Neuron (in vitro differentiated cells): Measurements from ENCODE around the gene ECE1.
"Not testable (repeated sequence)": the region's sequence is repeated elsewhere in the genome, so short reads cannot be mapped to it uniquely, and the experiment has no call there.

Source experiments
- H2AFZ ChIP-seq: one replicate; pipeline ENCODE4 v1.6.1; 2013; ENCODE audit warnings: low read depth, mild to moderate bottlenecking, inconsistent platforms, low read length, moderate library complexity
- H3K27me3 ChIP-seq: one replicate; pipeline ENCODE4 v1.6.1; 2013; ENCODE audit warnings: low read length; ENCODE audit not compliant: insufficient read depth
- H3K36me3 ChIP-seq: one replicate; pipeline ENCODE4 v1.6.1; 2013; ENCODE audit warnings: low read length; ENCODE audit not compliant: insufficient read depth
- H3K4me1 ChIP-seq: one replicate; pipeline ENCODE4 v1.6.1; 2013; ENCODE audit warnings: low read length; ENCODE audit not compliant: insufficient read depth
- H3K4me3 ChIP-seq: 2 replicates; pipeline ENCODE4 v1.5.1; 2013; ENCODE audit warnings: mild to moderate bottlenecking, low read length, moderate library complexity
- H3K9me3 ChIP-seq: one replicate; pipeline ENCODE4 v1.6.1; 2013; ENCODE audit warnings: low read length

The ECE1 gene

DNA sequence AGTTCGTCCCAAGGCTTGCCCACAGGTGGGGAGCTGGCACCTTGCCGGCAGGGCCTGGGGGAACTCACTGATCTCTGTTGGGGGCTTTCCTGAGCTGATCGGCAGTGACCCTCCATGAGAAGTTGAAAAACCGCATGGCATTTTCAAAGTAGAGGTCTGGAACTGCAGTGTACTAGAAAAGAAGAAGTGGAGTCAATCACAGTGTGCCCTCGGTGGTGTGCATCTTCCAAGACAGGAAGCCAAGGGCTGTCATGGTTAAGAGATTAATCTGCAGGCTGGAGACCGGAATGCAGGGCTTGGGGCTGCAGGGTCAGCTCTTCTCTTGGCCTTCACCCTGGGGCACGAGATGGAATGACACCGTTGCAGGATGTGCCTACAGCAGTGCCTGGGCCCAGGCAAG is 56.8 kb downstream of the ECE1 start:
- H3K27me3 ChIP-seq, result no peaks in the 10 kb centered on the region
- H3K4me3 ChIP-seq, result no peak overlapping the region
- H3K36me3 ChIP-seq, result peaks cover 12% of the 10 kb centered on the region
- H2AFZ ChIP-seq, result no peak overlapping the region
- peaks cover 14% of the 10 kb centered on the region for H3K4me1 ChIP-seq
- no peaks in the 10 kb centered on the region for H3K9me3 ChIP-seq

DNA sequence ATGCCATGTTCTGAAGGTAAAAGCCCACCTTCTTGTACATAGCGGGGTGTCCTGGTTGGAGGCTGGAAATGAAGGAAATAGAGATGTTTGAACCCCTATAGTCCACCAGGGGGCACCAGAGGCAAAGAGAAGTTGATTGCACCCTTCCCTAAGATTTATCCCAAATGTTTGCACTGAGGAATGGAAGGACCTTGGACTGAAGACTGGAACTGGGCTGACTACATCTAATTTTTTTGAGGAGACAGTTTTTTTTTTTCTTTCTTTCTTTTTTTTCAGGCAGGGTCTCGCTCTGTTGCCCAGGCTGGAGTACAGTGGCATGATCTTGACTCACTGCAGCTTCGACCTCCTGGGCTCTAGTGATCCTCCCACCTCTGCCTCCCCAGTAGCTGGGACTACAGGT is 58.2 kb downstream of the ECE1 start:
- no peaks in the 10 kb centered on the region for H3K27me3 ChIP-seq
- no peaks in the 10 kb centered on the region for H3K9me3 ChIP-seq
- no peak overlapping the region for H3K4me3 ChIP-seq
- H3K4me1 ChIP-seq, result no peaks in the 10 kb centered on the region
- H3K36me3 ChIP-seq, result peaks cover 14% of the 10 kb centered on the region
- no peak overlapping the region for H2AFZ ChIP-seq

DNA sequence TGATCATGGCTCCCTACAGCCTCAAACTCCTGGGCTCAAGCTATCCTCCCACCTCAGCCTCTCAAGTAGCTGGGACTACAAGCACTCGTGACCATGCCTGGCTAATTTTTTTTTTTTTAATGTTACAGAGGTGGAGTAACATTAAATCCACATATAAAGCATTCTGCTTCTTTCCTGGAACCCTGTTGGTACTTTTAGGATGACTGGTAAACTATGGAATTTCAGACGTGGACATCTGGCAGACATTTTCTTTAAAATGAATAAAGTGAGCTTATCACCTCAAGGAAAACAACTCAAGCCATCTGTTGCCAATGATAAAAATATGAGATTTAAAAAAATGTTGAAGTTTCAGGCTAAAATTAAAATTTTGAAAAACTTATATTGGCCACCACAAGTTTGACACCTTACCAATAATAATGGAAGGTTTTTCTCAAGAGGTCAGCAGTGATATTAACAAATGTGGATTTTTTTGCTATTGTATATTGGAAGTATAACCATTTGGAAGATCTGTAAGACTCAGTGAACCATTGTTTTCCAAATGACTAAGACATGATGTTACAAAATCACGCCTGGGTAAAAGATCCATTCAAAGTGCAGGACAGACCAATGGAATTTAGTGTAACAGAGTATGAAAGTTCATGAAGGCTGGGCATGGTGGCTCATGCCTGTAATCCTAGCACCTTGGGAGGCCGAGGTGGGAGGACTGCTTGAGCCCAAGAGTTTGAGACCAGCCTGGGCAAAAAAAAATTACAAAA is 60.8 kb downstream of the ECE1 start:
- no peaks in the 10 kb centered on the region for H3K4me1 ChIP-seq
- no peak overlapping the region for H3K4me3 ChIP-seq
- no peaks in the 10 kb centered on the region for H3K27me3 ChIP-seq
- no peaks in the 10 kb centered on the region for H3K9me3 ChIP-seq
- H2AFZ ChIP-seq, result no peak overlapping the region
- peaks cover 14% of the 10 kb centered on the region for H3K36me3 ChIP-seq

DNA sequence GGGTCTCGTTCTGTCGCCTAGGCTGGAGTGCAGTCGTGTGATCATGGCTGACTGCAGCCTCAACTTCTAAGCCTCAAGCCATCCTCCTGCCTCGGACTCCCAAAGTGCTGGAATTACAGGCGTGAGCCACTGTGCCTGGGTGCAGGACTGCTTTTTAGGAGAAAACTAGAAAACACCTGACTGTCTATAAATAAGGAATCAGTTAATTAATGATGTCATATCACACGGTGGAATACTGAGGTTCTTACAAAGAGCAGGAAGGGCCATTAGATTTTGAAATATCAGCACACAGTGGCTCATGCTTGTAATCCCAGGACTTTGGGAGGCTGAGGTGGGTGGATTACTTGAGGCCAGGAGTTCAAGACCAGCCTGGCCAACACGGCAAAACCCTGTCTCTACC is 62.0 kb downstream of the ECE1 start:
- H3K36me3 ChIP-seq, result peaks cover 12% of the 10 kb centered on the region
- not testable (repeated sequence) for H2AFZ ChIP-seq, H3K9me3 ChIP-seq, H3K27me3 ChIP-seq, H3K4me1 ChIP-seq, H3K4me3 ChIP-seq

DNA sequence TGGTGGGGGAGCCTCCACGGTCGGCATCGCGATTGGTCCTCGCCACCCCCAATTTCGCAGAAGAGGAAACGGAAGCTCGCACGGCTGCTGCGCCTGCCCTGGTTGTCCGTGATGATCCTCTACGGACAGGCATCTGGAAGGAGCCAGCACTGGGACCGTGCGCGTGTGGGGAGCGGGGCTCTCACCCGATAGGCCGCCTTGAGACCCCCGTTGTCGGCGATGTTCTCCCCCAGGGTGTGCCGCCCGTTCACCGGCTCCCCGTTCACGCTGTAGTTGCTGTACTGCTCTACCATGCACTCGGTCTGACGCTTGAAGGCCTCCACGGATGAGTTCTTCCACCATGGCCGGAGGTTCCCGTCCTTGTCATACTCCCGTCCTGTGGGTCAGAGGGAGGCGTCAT is 65.2 kb downstream of the ECE1 start:
- Histone ChIP-seq H3K4me3 (no peak overlapping the region), H3K27me3 (no peaks in the 10 kb centered on the region), H2AFZ (no peak overlapping the region), H3K4me1 (no peaks in the 10 kb centered on the region), H3K9me3 (no peaks in the 10 kb centered on the region), H3K36me3 (peaks cover 17% of the 10 kb centered on the region)

DNA sequence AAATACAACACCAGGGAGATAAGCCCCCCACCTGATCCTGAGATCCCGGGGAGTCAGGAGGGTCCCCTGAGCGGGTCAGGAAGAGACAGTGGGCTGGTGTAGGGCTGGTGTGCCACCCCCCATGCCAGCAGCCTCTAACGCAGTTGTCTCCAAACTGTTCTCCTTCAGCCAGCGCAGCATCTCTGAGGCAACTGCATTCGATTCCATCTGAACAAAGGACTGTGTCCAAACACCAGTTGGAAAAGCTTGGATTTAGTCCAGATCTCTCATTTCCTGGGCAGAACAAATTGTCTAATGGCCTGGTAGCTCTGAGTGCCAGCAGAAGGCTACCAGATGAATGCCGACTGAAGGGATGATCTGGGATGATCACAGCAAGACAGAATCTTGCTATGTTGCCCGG is 69.4 kb downstream of the ECE1 start:
- H2AFZ ChIP-seq, result no peak overlapping the region
- no peaks in the 10 kb centered on the region for H3K9me3 ChIP-seq
- no peaks in the 10 kb centered on the region for H3K27me3 ChIP-seq
- H3K4me3 ChIP-seq, result no peak overlapping the region
- H3K36me3 ChIP-seq, result peaks cover 24% of the 10 kb centered on the region
- H3K4me1 ChIP-seq, result no peaks in the 10 kb centered on the region

DNA sequence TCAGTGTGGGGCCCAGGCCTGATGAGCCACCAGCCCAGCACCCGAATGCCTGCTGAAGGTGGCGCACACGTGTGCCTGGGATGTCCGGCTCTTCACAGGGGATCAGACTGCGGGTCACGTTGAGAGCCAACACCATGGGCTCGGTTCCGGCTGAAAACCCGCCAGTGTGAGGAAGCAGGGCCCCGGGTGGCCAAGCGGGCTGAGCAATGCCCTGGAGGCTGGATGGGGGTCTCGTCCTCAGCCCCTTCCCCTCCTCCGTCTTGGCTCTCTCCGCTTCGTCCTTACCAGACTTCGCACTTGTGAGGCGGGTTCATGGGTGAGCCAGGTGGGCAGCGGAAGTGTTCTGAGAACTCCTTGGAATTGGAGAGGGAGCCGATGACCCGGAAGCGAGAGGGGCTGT is 70.6 kb downstream of the ECE1 start:
- Histone ChIP-seq H3K27me3 (no peaks in the 10 kb centered on the region), H3K9me3 (no peaks in the 10 kb centered on the region), H2AFZ (no peak overlapping the region), H3K4me3 (no peak overlapping the region), H3K4me1 (no peaks in the 10 kb centered on the region), H3K36me3 (peaks cover 24% of the 10 kb centered on the region)

DNA sequence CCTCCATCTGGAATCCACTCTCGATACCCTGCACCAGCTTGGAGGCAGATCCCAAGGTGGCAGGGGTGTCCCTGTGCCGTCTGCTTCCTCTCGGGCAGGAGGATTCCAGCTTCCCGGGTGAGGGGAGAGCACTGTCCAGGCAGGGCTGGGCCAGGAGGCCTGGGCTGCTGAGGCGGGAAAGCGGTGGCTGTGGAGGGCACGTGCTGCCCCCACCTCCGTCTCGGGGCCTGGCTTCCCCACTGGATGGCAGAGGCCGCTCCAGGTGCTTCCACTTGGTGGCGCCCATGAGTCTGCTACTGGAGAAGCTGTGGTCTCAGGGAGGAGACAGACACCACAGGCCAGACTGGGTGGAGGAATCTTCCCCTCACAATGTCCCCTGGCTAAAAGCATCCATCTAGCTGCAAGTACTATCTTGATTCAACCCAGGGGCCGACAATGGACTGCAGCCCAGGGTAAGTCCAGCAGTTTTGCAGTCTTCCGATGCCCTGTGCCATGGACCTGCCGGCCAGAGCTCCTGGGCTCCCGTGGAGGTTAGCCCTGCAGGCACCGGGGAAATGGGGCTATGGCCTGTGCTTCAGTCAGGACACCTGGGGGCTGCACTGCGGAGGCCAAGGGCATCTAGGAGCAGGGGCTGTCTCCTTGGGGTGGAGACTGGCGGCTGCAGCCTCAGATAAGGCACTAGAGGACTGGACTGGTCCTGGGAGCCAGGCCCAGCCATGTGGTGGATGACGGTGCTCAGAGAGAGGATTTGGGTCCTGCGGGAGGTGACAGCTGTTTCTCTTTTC is 72.3 kb downstream of the ECE1 start:
- Histone ChIP-seq H3K9me3 (no peaks in the 10 kb centered on the region), H3K4me1 (no peaks in the 10 kb centered on the region), H3K4me3 (no peak overlapping the region), H2AFZ (no peak overlapping the region), H3K27me3 (no peaks in the 10 kb centered on the region), H3K36me3 (peaks cover 21% of the 10 kb centered on the region)

DNA sequence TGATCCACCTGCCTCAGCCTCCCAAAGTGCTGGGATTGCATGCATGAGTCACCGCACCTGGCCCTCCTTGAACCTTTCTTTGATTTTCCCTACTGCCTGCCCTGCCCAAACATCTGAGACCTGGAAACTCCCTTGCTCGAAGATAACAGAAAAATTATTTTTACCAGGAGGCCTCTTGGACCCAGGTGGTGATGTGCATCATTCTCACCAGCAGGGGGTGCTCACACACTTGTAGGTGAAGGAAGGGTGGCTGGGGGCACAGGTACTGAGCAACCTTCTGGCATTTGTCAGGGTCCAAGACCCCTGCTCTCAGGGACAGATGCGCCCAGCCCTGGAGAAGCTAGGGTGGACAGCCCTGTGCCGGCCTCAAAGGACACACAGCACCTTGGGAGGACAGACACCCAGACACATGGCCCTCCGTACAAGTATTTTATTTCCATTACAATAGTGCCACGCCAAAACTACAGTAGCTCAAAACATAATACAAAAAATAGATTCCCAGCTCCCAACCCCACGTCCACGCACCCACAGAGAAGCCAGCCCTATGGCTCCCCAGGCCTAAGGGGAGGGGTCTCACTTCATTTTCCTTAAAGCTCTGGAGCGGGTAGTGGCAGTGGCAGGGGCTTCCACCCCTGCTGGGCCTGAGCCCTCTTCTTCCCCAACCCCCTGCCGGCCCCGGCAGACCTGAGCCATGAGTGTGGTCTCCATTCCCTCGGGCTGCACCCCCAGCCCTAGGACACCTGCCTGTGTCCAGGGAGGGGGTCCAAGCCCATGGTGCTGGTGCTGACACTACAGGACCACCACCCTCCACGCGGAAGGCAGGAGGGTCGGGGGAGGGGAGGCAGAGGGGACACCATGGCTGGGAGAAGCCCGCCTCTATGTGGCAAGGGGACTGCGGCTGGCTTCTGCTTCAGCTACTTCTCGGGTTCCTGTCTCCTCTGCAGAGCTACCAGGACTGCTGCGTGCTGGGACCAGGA is 73.1 kb downstream of the ECE1 start:
- Histone ChIP-seq H3K9me3 (no peaks in the 10 kb centered on the region), H3K27me3 (no peaks in the 10 kb centered on the region), H3K36me3 (peaks cover 21% of the 10 kb centered on the region), H2AFZ (no peak overlapping the region), H3K4me1 (no peaks in the 10 kb centered on the region), H3K4me3 (no peak overlapping the region)

DNA sequence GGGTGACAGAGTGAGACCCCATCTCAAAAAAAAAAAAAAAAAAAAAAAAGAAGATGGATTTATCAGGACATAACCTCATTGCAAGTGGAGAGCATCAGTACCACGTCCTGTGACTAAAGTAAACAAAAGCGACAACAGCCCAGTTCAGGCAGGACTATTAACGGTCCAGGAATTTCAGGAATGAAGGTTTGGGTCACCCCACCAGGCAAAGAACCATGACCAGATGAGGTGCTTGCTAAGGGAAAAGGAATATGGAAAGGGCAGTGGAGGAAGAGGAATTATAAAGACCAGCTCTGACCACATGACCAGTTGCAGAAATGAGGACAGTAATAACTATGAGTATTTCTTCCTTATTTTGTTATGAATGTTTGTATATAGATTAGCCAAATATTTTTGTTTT is 78.1 kb downstream of the ECE1 start:
- Histone ChIP-seq H3K27me3 (no peaks in the 10 kb centered on the region), H2AFZ (no peak overlapping the region), H3K4me1 (no peaks in the 10 kb centered on the region), H3K36me3 (no peaks in the 10 kb centered on the region), H3K9me3 (no peaks in the 10 kb centered on the region), H3K4me3 (no peak overlapping the region)

DNA sequence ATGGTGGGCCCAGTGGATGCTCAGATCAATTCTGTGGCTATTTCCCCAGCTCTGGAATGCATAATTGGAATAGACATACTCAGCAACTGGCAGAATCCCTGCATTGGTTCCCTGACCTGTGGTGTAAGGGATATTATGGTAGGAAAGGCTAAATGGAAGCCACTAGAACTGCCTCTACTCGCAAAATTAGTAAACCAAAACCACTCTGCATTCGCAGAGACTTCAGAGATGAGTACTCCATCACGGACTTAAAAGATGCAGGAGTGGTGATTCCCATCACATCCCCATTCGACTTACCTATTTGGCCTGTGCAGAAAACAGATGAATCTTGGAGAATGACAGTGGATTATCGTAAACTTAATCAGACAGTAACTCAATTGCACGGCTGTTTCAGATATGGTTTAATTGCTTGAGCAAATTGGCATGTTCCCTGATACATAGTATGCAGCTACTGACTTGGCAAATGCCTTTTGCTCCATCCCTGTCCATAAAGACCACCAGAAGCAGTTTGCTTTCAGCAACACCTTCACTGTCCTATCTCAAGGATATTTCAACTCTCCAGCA is 82.0 kb downstream of the ECE1 start:
- not testable (repeated sequence) for H3K36me3 ChIP-seq, H3K27me3 ChIP-seq, H3K4me3 ChIP-seq, H3K9me3 ChIP-seq, H2AFZ ChIP-seq, H3K4me1 ChIP-seq

DNA sequence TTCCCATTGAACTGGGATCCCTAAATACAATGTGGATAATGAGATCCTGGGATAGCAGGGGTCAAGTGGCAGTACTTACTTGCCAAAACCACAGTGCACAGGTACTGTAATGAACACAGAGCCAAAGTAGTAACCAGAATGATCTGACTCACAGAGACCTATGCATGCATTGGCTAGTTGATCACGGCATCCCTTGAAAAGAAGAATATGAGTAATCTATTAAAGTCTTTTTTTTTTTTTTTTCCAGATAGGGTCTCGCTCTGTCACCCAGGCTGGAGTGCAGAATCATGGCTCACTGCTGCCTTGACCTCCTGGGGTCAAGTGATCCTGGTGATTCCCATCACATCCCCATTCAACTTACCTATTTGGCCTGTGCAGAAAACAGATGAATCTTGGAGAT is 84.1 kb downstream of the ECE1 start:
- Histone ChIP-seq H3K9me3 (no peaks in the 10 kb centered on the region), H3K36me3 (no peaks in the 10 kb centered on the region)

DNA sequence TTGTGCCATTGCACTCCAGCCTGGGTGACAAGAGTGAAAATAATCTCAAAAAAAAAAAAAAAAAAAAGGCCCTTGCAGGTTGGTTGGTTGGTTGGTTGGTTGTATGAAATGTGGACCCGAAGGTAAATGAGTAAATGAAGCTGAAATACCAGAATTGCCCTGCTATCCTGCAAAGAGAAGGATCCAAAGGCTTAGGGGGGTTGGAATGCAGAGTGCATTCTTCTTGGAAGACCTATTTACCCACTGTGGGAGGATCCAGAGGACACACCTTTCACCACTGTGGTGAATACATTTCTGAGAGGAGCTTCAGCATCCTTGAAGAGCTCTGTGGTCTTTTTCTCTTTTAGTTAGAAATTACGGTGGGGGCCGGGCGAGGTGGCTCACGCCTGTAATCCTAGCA is 84.8 kb downstream of the ECE1 start:
- H2AFZ ChIP-seq, result no peak overlapping the region
- no peaks in the 10 kb centered on the region for H3K36me3 ChIP-seq
- no peak overlapping the region for H3K4me3 ChIP-seq
- H3K27me3 ChIP-seq, result no peaks in the 10 kb centered on the region
- H3K9me3 ChIP-seq, result no peaks in the 10 kb centered on the region
- no peaks in the 10 kb centered on the region for H3K4me1 ChIP-seq

More for the DNA sequence above, 84.1 kb downstream of the ECE1 start:
- no peak overlapping the region for H2AFZ ChIP-seq
- no peaks in the 10 kb centered on the region for H3K4me1 ChIP-seq
- H3K27me3 ChIP-seq, result no peaks in the 10 kb centered on the region
- no peak overlapping the region for H3K4me3 ChIP-seq
